OCI-LY1 (cell line): Measurements from ENCODE around the gene DUXB.

Source experiments
- H2AFZ ChIP-seq: fragments of 200-600 bp; sonication (generic), shearing (Covaris generic); 2 replicates; pipeline ENCODE4 v1.6.0; 2014; ENCODE audit warnings: antibody characterized with exemption, mild to moderate bottlenecking, low read length
- H3F3A ChIP-seq: fragments of 200-600 bp; sonication (generic), shearing (Covaris generic); 2 replicates; pipeline ENCODE4 v1.6.0; 2014; ENCODE audit warnings: mild to moderate bottlenecking, antibody characterized with exemption, low read length, moderate library complexity; ENCODE audit not compliant: insufficient read depth
- H3K27ac ChIP-seq: fragments of 200-600 bp; sonication (generic); 2 replicates; pipeline ENCODE4 v1.5.1; 2014; ENCODE audit warnings: low read length, mixed run types, mild to moderate bottlenecking, low read depth; ENCODE audit not compliant: poor library complexity, severe bottlenecking
- H3K27me3 ChIP-seq: fragments of 200-600 bp; sonication (generic); 2 replicates; pipeline ENCODE4 v1.6.0; 2014; ENCODE audit warnings: antibody characterized with exemption, mild to moderate bottlenecking, low read length, moderate library complexity; ENCODE audit not compliant: insufficient read depth
- H3K36me3 ChIP-seq: fragments of 200-600 bp; sonication (generic); 2 replicates; pipeline ENCODE4 v1.6.1; 2014; ENCODE audit warnings: mild to moderate bottlenecking, antibody characterized with exemption, low read length, moderate library complexity, mixed read lengths; ENCODE audit not compliant: insufficient read depth
- H3K4me1 ChIP-seq: fragments of 200-600 bp; sonication (generic); 2 replicates; pipeline ENCODE4 v1.5.1; 2014; ENCODE audit warnings: mild to moderate bottlenecking, low read length, moderate library complexity; ENCODE audit not compliant: insufficient read depth, severe bottlenecking
- H3K4me2 ChIP-seq: fragments of 200-600 bp; sonication (generic), shearing (Covaris generic); 2 replicates; pipeline ENCODE4 v1.6.1; 2014; ENCODE audit warnings: low read length
- H3K4me3 ChIP-seq: fragments of 200-600 bp; sonication (generic); 2 replicates; pipeline ENCODE4 v1.5.1; 2014; ENCODE audit warnings: low read length, low read depth, mild to moderate bottlenecking, mixed read lengths; ENCODE audit not compliant: poor library complexity, severe bottlenecking
- H3K79me2 ChIP-seq: fragments of 200-600 bp; shearing (Covaris generic); 2 replicates; pipeline ENCODE4 v1.6.1; 2016; ENCODE audit warnings: mixed run types, low read length, mixed read lengths; ENCODE audit not compliant: insufficient read depth
- H3K9ac ChIP-seq: fragments of 200-600 bp; sonication (generic), shearing (Covaris generic); 2 replicates; pipeline ENCODE4 v1.6.1; 2014; ENCODE audit warnings: mild to moderate bottlenecking, low read length, mixed read lengths
- H3K9me2 ChIP-seq: fragments of 200-600 bp; sonication (generic), shearing (Covaris generic); 2 replicates; pipeline ENCODE4 v1.6.1; 2014; ENCODE audit warnings: low read depth, mild to moderate bottlenecking, low read length, mixed read lengths
- H3K9me3 ChIP-seq: fragments of 200-600 bp; shearing (Covaris generic); 2 replicates; pipeline ENCODE4 v1.6.1; 2014; ENCODE audit warnings: low read length, mixed read lengths
- H4K20me1 ChIP-seq: fragments of 200-600 bp; sonication (generic), shearing (Covaris generic); 2 replicates; pipeline ENCODE4 v1.6.0; 2016; ENCODE audit warnings: mild to moderate bottlenecking, low read length; ENCODE audit not compliant: insufficient read depth
- EZH2 ChIP-seq: fragments of 200-600 bp; sonication (generic), shearing (Covaris generic); IDR thresholded peaks from 2 replicates; pipeline ENCODE4 v1.8.0; 2017; ENCODE audit warnings: borderline replicate concordance, mixed run types, mild to moderate bottlenecking, antibody characterized with exemption, low read length, moderate library complexity, mixed read lengths
- TF ChIP-seq, protein P1 (sequence below): fragments of 200-600 bp; sonication (generic), shearing (Covaris generic); IDR thresholded peaks from 2 replicates; pipeline ENCODE4 v1.5.1; 2017; ENCODE audit warnings: mild to moderate bottlenecking, antibody characterized with exemption, low read length, moderate library complexity, mixed read lengths

The DUXB gene

DNA sequence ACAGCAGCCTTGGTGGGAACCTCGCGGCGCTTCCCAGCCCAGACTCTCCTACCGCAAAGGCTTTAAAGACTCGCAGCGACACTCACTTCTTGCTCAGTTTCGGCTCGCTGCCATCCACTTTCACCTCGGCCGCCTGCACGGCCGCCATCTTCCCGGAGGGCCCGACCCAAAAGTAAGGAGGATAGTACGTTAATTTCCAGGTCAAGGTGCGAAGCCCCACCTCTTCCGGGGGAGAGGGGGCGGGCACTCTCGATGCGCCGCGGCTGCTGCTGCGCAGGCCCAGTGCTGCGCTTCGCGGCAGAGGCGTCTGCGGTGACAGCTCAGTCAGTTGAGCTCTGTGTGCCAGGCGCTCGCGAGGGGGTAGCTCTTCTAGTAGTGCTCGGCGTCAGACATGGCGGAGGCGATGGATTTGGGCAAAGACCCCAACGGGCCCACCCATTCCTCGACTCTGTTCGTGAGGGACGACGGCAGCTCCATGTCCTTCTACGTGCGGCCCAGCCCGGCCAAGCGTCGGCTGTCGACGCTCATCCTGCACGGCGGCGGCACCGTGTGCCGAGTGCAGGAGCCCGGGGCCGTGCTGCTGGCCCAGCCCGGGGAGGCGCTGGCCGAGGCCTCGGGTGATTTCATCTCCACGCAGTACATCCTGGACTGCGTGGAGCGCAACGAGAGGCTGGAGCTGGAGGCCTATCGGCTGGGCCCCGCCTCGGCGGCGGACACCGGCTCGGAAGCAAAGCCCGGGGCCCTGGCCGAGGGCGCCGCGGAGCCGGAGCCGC, 53.6 kb downstream of the DUXB start, which contains the start of the genes KARS1 and TERF2IP:
Gene KARS1 (minus strand): TSS at position 174 of the 773 bp plus-strand sequence. CDS start 26 bp downstream, at position 148.
Gene TERF2IP (plus strand): TSS at position 282 of the 773 bp plus-strand sequence. CDS start 110 bp downstream, at position 392.
- H3K9ac ChIP-seq, result peak within 1 kb of the TSS; percentile 94
- H3K27me3 ChIP-seq, result no peaks in the 10 kb centered on the region
- TF ChIP-seq EZH2, result no peak
- TF ChIP-seq, protein P1, sequence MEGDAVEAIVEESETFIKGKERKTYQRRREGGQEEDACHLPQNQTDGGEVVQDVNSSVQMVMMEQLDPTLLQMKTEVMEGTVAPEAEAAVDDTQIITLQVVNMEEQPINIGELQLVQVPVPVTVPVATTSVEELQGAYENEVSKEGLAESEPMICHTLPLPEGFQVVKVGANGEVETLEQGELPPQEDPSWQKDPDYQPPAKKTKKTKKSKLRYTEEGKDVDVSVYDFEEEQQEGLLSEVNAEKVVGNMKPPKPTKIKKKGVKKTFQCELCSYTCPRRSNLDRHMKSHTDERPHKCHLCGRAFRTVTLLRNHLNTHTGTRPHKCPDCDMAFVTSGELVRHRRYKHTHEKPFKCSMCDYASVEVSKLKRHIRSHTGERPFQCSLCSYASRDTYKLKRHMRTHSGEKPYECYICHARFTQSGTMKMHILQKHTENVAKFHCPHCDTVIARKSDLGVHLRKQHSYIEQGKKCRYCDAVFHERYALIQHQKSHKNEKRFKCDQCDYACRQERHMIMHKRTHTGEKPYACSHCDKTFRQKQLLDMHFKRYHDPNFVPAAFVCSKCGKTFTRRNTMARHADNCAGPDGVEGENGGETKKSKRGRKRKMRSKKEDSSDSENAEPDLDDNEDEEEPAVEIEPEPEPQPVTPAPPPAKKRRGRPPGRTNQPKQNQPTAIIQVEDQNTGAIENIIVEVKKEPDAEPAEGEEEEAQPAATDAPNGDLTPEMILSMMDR, result no peak
- H3K4me2 ChIP-seq, result peak within 1 kb of the TSS; percentile 87
- peak within 1 kb of the TSS; percentile 86 for H3K27ac ChIP-seq
- H4K20me1 ChIP-seq, result no peaks in the 10 kb centered on the region; the same call in 1 of the 2 replicates
- H3K9me3 ChIP-seq, result no peaks in the 10 kb centered on the region
- H3F3A ChIP-seq, result no peaks in the 10 kb centered on the region
- no peak within 1 kb of the TSS for H2AFZ ChIP-seq
- H3K79me2 ChIP-seq, result peaks cover 89% of the 10 kb centered on the region
- peaks cover 33% of the 10 kb centered on the region for H3K36me3 ChIP-seq
- H3K4me1 ChIP-seq, result peaks cover 59% of the 10 kb centered on the region
- H3K4me3 ChIP-seq, result peak within 1 kb of the TSS; percentile 84
- H3K9me2 ChIP-seq, result no peaks in the 10 kb centered on the region

DNA sequence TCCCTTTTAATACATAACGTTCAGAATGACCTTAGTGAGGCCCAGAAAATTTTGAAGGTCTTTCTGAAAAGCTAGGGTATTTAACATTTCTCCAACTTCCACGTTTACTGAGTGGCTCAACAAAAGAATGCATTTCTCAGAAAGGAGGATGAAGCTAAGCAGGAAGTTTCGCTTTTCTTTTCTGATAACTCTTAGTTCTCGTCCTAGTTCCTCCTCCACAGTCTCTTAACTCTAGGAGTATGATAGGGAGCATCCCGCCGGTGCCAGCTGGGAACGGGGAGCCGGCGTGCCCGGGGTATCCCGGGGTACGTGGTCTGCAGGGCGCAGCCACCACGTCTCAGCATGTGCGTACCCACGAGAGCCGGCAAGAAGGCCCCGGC, 54.2 kb downstream of the DUXB start:
- no peaks in the 10 kb centered on the region for H3F3A ChIP-seq
- TF ChIP-seq, protein P1, result no peak
- TF ChIP-seq EZH2, result no peak
- H3K79me2 ChIP-seq, result peaks cover 87% of the 10 kb centered on the region
- H4K20me1 ChIP-seq, result no peaks in the 10 kb centered on the region; the same call in 1 of the 2 replicates
- H3K36me3 ChIP-seq, result peaks cover 39% of the 10 kb centered on the region
- H3K27me3 ChIP-seq, result no peaks in the 10 kb centered on the region
- H3K4me2 ChIP-seq, result peak overlapping the region; percentile 87
- peaks cover 53% of the 10 kb centered on the region for H3K4me1 ChIP-seq
- H3K4me3 ChIP-seq, result peak overlapping the region; percentile 84
- H3K9ac ChIP-seq, result peak overlapping the region; percentile 84
- no peaks in the 10 kb centered on the region for H3K9me3 ChIP-seq
- no peak overlapping the region for H2AFZ ChIP-seq
- H3K27ac ChIP-seq, result peak overlapping the region; percentile 39
- H3K9me2 ChIP-seq, result no peaks in the 10 kb centered on the region

DNA sequence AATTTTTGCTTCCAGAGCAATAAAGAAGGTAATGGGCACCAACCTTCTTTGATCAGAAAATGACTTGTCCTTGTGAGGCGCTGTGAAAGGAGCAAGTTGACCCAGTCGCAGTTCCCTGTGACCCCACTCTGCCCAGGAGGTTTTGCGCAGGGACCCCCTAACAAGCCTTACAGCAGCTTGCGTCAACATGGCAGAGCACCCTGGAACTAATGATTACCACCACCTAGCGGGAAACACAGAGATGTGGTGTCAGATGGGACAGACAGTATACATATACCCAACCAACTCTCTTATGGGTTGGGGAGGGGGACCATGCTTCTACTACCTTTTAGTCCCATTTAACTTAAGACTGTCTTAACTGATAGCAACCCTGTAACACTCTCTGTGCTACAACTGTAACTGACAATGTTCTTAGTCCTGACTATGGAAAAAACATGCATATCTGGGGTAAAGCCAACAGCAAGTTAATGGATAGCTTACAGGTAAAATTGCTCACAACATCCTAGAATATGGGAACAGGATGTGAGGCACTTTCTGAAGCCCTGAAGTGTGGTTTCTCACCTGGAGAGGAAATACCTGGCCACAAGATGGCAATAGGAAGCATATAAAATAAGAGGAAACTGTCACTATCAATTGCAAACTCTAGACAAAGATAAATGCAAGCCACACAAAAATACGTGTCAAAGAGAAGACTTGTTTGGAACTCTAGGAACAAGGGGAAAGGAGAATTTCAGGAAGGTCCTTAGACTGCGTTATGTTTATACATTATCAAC, 56.8 kb downstream of the DUXB start:
- Histone ChIP-seq H3K27me3 (no peaks in the 10 kb centered on the region), H4K20me1 (no peaks in the 10 kb centered on the region; the same call in 1 of the 2 replicates), H3K79me2 (peaks cover 61% of the 10 kb centered on the region), H3F3A (no peaks in the 10 kb centered on the region), H2AFZ (no peak overlapping the region), H3K9me2 (no peaks in the 10 kb centered on the region), H3K4me2 (peak overlapping the region; percentile 87; the same call in 1 of the 2 replicates), H3K27ac (no peak overlapping the region), H3K9ac (no peak overlapping the region; the same call in 1 of the 2 replicates), H3K4me1 (peaks cover 28% of the 10 kb centered on the region), H3K9me3 (no peaks in the 10 kb centered on the region), H3K36me3 (peaks cover 63% of the 10 kb centered on the region), H3K4me3 (no peak overlapping the region)
- TF ChIP-seq EZH2, result no peak
- TF ChIP-seq, protein P1, result peak; percentile 22; the same call in 1 of the 2 replicates
